GM08714 (cell line): ENCODE data around the gene FOXE3.
"Not testable (repeated sequence)": the region's sequence is repeated elsewhere in the genome, so short reads cannot be mapped to it uniquely, and the experiment has no call there.

Experiments used
- H3K4me3 ChIP-seq: fragments of 200-500 bp; sonication (Bioruptor generic); 2 replicates; pipeline ENCODE4 v1.5.1; 2014; ENCODE audit warnings: mild to moderate bottlenecking, low read length, inconsistent platforms
- ZNF274 ChIP-seq: IDR thresholded peaks from 2 replicates; pipeline ENCODE4 v1.6.1; 2012; ENCODE audit warnings: mild to moderate bottlenecking, low read depth, low read length

Gene FOXE3

DNA sequence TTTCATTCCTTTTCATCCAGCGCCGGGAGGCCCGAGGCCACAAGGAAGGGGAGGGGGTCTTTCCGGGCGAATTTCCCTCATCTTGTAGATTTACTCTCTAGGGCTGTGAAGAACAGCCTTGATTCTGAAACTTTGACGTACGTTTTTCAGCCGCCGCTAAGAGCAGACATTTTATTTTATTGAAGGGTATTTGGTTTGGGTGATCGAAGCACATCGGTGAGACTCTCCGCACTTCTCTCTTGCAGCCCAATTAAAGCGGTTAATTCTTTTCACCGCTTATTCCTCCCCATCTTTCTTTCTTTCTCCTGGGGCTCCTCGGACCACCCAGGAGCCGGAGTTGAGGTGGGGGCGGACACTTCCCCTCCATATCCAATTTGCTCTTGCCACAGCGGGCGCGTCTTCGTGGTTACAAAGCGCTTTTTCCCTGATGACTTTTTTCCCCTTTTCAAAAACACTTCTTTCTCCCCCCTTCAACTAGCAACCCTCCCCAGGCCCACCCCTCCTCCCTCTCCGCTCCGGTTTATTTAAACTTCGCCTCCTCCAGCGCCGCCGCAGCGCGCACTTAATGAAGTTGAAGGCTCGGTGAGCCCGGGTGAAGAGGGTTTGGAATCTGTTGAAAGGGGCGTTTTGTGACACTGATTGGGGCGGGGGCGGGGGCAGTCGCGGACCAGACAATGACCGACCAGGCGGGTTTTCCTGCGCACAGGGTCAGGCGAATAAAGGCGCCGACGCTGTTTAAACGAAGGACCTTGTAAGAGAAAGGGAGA, 27.6 kb downstream of the FOXE3 start:
- no peak for TF ChIP-seq ZNF274
- H3K4me3 ChIP-seq = no peak overlapping the region

DNA sequence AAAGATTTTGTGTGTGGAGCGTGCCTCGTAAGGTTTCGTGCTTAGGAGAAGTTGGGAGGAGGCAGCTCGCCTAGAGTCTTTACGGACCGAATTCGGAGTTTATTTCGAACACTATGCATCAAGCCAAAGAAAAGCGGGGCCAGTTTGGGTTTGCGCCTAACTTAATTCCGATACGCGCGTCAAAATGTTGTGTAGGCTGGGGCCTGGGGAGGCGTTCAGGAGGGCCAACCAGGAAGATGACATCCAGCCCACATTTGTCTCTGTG, 28.1 kb downstream of the FOXE3 start:
- H3K4me3 ChIP-seq = no peak overlapping the region; the same call in 1 of the 2 replicates
- TF ChIP-seq ZNF274 = no peak

DNA sequence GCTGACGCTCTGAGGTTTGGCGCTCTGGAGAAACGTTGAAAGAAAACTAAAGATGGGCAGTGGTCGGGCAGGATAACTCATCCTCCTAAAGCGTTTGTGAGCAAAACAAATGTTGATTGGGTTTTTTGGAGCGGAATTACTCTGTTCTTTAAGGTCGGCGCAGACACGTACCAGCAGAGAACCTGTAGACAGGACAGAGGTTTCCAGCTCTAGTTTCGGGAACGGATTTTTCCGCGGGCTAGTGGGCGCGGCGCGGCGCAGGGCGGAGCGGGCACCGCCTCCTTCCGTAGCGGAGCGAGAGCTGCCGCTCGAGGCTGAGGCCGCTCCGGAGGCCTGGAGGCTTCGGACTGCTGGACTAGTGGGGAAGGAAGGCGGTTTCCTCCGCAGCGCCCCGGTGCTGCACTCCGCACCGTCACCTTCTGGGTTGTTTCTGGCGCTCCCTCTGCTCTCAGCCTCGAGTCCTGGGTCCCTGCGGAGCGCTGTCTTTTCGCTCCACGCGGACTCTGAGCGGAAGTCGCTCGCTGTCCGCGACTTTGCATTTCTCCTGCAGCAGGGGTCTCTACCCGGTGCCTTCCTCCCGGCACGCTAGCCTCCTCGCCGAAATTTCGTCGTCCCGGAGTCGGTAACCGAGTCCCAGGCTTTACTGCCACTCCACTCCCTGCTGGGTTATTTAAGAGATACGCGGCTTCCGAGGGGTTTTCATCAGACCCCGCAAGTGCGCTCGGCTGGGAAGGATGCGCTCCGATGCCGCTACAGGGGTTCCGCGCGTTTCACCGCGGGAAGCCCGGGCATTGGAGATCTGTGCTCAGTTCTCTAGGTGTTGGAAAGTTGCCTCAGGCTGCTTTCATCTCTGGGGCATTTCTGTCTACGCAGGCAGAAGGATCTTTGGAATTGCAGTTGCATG, 28.7 kb downstream of the FOXE3 start:
- peak overlapping the region; percentile 13; the same call in 1 of the 2 replicates for H3K4me3 ChIP-seq

DNA sequence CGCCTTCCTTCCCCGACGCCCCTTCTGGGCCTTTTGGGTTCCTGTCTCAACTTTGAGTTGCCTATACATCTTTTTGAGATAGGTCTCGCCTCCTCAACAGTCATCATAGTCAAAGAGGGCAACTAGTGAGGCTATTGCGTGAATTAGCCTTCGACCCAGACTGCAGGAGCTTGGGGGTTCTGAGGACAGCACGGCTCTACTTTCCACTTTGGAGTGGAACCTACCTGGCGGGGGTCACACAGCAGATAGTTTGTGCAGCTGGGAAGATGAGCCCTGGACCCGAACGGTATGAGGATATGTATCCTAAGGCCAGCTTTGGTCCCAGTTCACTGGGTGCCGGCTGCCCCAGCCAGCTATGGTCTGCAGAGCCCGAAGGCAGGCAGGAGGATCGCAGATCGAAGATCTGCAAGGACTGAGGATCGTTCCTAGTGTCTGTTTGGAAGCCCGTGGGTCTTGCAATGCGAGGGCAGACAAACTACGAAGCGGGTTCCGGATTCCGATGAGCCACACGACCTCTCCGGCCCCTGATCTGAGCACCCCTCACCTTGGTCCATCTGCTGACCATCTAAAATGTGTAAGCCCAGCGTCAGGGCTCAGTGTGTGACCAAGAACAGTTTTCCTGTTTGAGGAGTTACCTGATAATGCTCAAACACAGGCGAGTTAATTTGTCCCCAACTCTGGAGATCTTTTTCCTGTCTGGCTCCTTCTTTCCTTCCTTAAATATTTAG, 29.9 kb downstream of the FOXE3 start:
- H3K4me3 ChIP-seq = no peak overlapping the region
- no peak for TF ChIP-seq ZNF274

More for the DNA sequence above, 28.7 kb downstream of the FOXE3 start:
- TF ChIP-seq ZNF274 = no peak

DNA sequence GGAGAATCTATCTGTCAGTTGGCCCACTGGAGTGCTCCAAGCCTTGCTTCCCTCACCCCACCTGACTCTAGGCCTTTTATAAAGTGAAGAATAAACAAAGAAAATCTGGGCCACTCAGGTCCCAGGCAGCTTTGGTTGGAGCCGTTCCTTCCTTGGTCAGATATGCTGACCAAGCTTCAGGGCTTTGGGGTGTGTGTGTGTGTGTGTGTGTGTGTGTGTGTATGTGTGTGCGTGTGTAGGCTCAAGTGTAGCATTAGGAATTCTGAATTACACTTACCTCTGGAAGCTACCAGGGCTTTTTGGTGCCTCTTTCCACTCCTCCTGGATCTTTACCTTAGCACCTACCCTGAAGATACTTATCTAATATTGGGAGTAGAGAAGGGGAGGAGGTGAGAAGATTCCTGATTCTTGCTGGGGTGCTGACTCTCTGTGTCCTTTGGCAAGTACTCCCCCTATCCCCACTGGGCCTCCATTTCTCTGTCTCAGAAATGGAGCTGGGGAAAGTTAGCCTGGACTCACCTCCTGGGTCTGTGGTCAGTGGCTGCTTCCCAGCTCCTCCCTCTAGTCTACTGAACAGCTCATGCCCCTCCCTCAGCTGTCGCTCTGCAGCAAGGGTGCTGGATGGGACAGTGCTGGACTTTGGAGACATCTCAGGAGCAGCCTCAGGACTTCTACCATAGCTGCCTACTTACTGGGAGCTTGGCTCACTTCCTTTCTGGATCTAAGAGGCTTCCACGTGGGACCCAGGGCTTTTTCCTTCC, 32.6 kb downstream of the FOXE3 start:
- H3K4me3 ChIP-seq = no peak overlapping the region
- no peak for TF ChIP-seq ZNF274

DNA sequence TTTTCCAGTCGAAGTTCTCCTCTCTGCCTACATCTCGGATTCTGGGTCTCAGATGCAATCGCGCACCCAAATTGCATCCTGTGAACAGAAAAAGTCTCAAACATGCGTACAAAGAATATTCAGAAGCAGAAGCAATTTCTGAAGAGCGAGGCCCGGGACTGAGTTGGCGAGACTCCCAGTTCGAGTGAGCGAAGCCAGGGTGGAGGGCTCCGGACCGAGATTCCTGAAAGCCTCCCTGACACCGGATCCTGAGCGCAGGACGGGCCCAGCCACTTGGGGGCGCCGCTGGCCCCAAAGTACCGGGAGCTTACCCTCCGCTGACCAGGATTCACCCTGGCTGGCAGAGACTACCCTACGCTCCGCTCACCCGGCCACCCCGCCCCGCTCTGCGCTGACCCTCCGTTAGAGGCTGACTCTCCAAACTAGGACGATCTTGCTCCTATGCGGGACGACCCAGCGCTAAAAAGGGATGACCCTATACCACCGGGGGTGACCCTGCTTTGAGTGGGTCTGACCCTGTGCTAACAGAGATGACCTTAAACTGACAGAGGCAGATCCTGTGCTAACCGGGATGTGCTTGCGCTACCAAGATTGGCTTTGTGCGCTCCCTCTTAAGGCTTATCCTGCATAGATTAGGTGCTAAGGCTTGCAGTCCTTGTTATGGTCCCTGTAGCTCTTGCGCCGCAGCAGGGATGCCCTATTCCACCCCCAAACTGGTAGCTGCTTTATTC, 33.9 kb downstream of the FOXE3 start:
- TF ChIP-seq ZNF274 = no peak
- no peak overlapping the region for H3K4me3 ChIP-seq

DNA sequence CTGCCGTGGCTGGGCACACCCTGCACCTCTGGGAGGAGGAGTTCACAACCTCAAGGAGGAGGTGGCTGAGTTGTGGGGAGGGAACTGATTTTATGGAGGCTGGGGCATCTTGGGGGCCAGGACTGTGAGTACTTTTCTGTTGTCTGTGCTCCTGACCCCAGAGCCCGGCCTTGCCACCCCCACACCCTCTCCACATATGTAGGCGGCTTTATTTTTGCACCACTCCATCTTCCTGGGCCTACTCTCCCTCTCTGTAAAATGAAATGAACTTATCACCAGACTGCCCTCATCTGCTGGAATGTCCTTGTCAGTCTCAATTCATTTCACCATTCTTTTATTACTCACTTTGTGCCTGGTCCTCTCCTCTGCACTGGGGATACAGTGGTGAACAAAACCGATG, 34.5 kb downstream of the FOXE3 start:
- no peak for TF ChIP-seq ZNF274
- no peak overlapping the region for H3K4me3 ChIP-seq

DNA sequence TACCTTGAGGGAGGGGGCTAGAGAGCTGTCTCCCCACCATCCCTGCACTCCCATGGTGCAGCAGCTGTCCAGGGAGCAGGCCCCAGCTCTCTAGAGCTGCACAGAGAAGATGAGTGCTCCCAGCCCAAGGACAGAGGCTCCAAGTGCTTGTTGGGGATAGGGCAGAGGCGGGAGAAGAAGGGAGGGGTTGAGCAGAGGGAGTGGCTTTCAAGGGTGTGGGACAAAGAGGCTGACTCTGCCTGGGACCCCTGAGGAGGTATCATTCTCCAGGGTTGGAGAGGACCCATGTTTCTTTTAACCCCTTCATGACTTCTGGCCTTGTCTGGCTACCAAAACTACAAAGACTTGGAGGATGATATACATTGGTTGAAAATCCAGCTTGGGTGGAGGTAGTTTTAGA, 36.3 kb downstream of the FOXE3 start:
- no peak for TF ChIP-seq ZNF274

DNA sequence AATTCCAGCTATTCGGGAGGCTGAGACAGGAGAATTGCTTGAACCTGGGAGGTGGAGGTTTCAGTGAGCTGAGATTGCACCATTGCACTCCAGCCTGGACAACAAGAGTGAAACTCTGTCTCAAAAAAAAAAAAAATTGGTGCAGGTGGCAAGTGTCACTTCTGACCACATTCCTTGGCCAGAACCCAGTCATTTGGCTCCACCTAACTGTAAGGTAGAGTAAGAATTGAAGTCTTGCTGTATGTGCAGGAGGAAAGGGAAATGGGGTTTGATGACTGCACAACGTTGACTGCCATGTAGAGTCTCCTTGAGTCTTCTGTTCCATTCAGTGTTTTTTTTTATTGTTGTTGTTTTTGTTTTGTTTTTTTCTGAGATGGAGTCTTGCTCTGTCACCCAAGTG, 37.8 kb downstream of the FOXE3 start:
- H3K4me3 ChIP-seq = not testable (repeated sequence)

More for the DNA sequence above, 36.3 kb downstream of the FOXE3 start:
- no peak overlapping the region for H3K4me3 ChIP-seq

DNA sequence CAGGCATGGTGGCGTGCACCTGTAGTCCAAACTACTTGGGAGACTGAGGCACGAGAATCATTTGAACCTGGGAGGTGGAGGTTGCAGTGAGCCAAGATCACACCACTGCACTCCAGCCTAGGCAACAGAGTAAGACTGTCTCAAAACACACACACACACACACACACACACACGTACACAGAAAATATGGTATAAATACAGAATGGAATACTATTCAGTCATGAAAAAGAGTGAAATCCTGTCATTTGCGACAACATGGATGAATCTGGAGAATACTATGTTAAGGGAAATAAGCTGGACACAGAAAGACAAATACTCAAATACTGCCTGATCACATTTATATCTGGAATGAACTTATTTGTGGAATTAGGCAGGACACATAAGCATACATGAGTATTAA, 40.2 kb downstream of the FOXE3 start:
- no peak overlapping the region for H3K4me3 ChIP-seq
- TF ChIP-seq ZNF274 = no peak

DNA sequence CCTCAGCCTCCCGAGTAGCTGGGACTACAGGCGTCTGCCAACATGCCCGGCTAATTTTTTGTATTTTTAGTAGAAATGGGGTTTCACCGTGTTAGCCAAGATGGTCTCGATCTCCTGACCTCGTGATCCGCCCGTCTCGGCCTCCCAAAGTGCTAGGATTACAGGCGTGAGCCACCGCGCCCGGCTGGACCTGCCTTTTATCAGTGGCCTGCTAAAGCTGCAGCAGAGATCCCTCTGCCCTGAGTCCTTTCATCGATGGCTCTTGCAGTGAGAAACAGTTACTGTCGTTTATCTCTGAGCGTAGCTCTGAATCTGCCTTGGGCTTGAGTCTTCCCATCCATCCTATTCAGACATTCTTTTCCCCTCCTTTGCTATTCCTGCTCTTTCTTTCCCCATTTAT, 41.5 kb downstream of the FOXE3 start:
- H3K4me3 ChIP-seq = not testable (repeated sequence)

DNA sequence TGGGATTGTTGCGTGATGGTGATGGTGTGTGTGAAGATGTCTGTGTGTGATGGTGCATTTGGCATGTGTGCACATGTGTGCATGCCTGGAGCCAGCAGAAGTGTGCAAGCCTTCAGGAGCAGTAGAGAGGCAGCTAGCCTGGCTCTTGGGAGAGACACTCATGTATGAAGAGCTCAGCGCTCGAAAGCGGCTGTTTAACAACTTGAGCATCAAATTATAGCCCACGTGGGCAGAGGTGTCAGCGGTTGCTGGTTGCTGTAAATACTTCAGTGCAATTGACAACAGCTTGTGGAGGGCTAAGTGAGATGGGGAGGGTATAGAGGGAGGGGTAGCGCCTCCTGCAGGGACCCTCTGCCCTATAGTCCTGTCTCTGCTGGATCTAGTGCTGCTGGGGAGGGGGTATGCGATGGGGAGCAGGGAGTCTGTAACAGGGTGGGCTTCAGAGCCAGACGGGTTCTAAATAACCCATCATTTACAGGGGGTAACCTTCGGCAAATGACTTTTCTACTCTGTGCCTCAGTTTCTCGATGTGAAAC, 43.2 kb downstream of the FOXE3 start:
- no peak for TF ChIP-seq ZNF274
- no peak overlapping the region for H3K4me3 ChIP-seq

DNA sequence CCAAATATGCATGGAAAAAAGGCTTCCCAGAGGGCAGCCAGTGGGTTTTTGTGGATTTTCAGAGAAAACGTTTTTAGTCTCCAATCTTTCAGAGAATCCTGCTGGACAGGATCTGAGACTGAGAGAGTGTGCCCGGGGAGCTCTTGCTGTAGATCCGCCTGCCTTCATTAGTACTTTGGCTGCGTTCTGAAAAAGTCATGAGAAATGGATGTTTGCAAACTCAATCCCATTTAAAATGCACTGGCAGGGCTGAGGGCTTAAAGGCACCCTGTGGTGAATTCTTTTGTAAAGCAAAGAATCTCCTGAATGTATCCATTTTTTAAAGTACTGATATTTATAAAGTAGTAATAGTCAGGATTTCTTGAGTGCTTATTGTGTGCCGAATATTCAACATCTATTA, 44.0 kb downstream of the FOXE3 start:
- no peak overlapping the region for H3K4me3 ChIP-seq
- no peak for TF ChIP-seq ZNF274
